Measurements from ENCODE around the gene IQCM. TPM values are rescaled to one million over a fixed set of nuclear protein-coding genes. Genes with fewer than 3 reads are reported as not detected.

IQCM gene
- total RNA-seq, 4 donors from 2014 or later, result not detected

GRCh38 chr4:149784018-149784417, 31.6 kb downstream of the IQCM start:
- WGBS, 2 donors, result 68 to 73% methylated on average over 2 of the region's 2 CpGs
- no peak for DNase-seq

GRCh38 chr4:149781150-149781549, 34.5 kb downstream of the IQCM start:
- no peak for DNase-seq
- no peaks in the 10 kb centered on the region for H3K27me3 ChIP-seq
- no peaks in the 10 kb centered on the region for H3K36me3 ChIP-seq
- WGBS, 2 donors, result 27 to 41% methylated on average over 3 of the region's 3 CpGs
- no peak overlapping the region for H3K27ac ChIP-seq
- H3K4me1 ChIP-seq, result no peaks in the 10 kb centered on the region
- no peaks in the 10 kb centered on the region for H3K9me3 ChIP-seq
- TF ChIP-seq CTCF (IDR thresholded peaks at IDR 0.05), result no peak
- no peak for TF ChIP-seq POLR2A (IDR thresholded peaks at IDR 0.05)
- intact Hi-C loops (cut with DNase I), result no loop called here
- H3K4me3 ChIP-seq, result no peak overlapping the region

More at GRCh38 chr4:149784018-149784417, 31.6 kb downstream of the IQCM start:
- Histone ChIP-seq H3K9me3 (no peaks in the 10 kb centered on the region), H3K27ac (no peak overlapping the region), H3K36me3 (no peaks in the 10 kb centered on the region), H3K27me3 (no peaks in the 10 kb centered on the region), H3K4me3 (no peak overlapping the region), H3K4me1 (no peaks in the 10 kb centered on the region)
- intact Hi-C loops (cut with DNase I), result no loop called here
- TF ChIP-seq POLR2A (IDR thresholded peaks at IDR 0.05) (no peak), CTCF (IDR thresholded peaks at IDR 0.05) (no peak)

GRCh38 chr4:149768477-149768876, 47.2 kb downstream of the IQCM start:
- no peak for DNase-seq
- WGBS, 2 donors, result 84 to 90% methylated on average over 2 of the region's 2 CpGs

GRCh38 chr4:149766135-149766534, 49.5 kb downstream of the IQCM start:
- no peak overlapping the region for H3K4me3 ChIP-seq
- no peak overlapping the region for H3K27ac ChIP-seq
- no peak for DNase-seq
- no peaks in the 10 kb centered on the region for H3K27me3 ChIP-seq
- H3K4me1 ChIP-seq, result no peaks in the 10 kb centered on the region
- H3K36me3 ChIP-seq, result no peaks in the 10 kb centered on the region
- 78 to 90% methylated on average over 1 of the region's 1 CpG for WGBS, 2 donors
- TF ChIP-seq POLR2A (IDR thresholded peaks at IDR 0.05) (no peak), CTCF (IDR thresholded peaks at IDR 0.05) (no peak)
- intact Hi-C loops (cut with DNase I), result no loop called here
- H3K9me3 ChIP-seq, result no peaks in the 10 kb centered on the region

More at GRCh38 chr4:149768477-149768876, 47.2 kb downstream of the IQCM start:
- no peaks in the 10 kb centered on the region for H3K4me1 ChIP-seq
- H3K9me3 ChIP-seq, result no peaks in the 10 kb centered on the region
- intact Hi-C loops (cut with DNase I), result no loop called here
- TF ChIP-seq POLR2A (IDR thresholded peaks at IDR 0.05), result no peak
- no peak for TF ChIP-seq CTCF (IDR thresholded peaks at IDR 0.05)
- H3K27ac ChIP-seq, result no peak overlapping the region
- H3K36me3 ChIP-seq, result no peaks in the 10 kb centered on the region
- H3K27me3 ChIP-seq, result no peaks in the 10 kb centered on the region
- H3K4me3 ChIP-seq, result no peak overlapping the region

- H3K27me3 ChIP-seq, result no peaks in the 10 kb centered on the region
- TF ChIP-seq POLR2A (IDR thresholded peaks at IDR 0.05) (no peak), CTCF (IDR thresholded peaks at IDR 0.05) (no peak)
- H3K36me3 ChIP-seq, result no peaks in the 10 kb centered on the region
- H3K4me1 ChIP-seq, result no peaks in the 10 kb centered on the region
- no peak for DNase-seq
- H3K9me3 ChIP-seq, result no peaks in the 10 kb centered on the region
- WGBS, 2 donors, result 41 to 48% methylated on average over 3 of the region's 3 CpGs
- intact Hi-C loops (cut with DNase I), result no loop called here
- no peak overlapping the region for H3K4me3 ChIP-seq
- H3K27ac ChIP-seq, result no peak overlapping the region
Measured at GRCh38 chr4:149765630-149766029, 50.0 kb downstream of the IQCM start.

All from esophagus squamous epithelium (tissue), 5 donors.